CD4-positive, CD25-positive, alpha-beta regulatory T cell (primary cell): ENCODE results near the gene FIBCD1. TPM values are rescaled to one million over a fixed set of nuclear protein-coding genes. Genes with fewer than 3 reads are reported as not detected.

Experiments
- ATAC-seq, 2 donors: fragments of 150-1000 bp; cut with Tn5 transposase; one replicate each; pipeline ENCODE4 v1.10.0; 2021; ENCODE audit warnings: low read depth in 2 of 2, moderate number of reproducible peaks in 2 of 2, moderate library complexity in 1 of 2
- DNase-seq, 3 donors: peaks; one replicate each; pipeline versions ENCODE4 v3.0.0 to v3.0.0-alpha.2; 2012 to 2022; ENCODE audit warnings: mixed read lengths in 1 of 3
- H3K27ac ChIP-seq: one replicate; pipeline ENCODE4 v1.7.0; 2013; ENCODE audit warnings: mild to moderate bottlenecking, low read length; ENCODE audit not compliant: insufficient read depth, poor library complexity, severe bottlenecking
- H3K27me3 ChIP-seq: one replicate; pipeline ENCODE4 v1.7.0; 2013; ENCODE audit warnings: low read length; ENCODE audit not compliant: control insufficient read depth, insufficient read depth
- H3K36me3 ChIP-seq: one replicate; pipeline ENCODE4 v1.7.0; 2013; ENCODE audit warnings: mild to moderate bottlenecking, low read length, moderate library complexity; ENCODE audit not compliant: control insufficient read depth, insufficient read depth
- H3K4me1 ChIP-seq: 2 replicates; pipeline ENCODE4 v1.7.0; 2013; ENCODE audit warnings: mild to moderate bottlenecking, low read length; ENCODE audit not compliant: insufficient read depth, control insufficient read depth, poor library complexity, severe bottlenecking
- H3K4me3 ChIP-seq: one replicate; pipeline ENCODE4 v1.7.0; 2013; ENCODE audit warnings: low read depth, mild to moderate bottlenecking, low read length, moderate library complexity
- H3K9me3 ChIP-seq, 2 experiments: 1 replicate in 1 of 2; 2 replicates in 1 of 2; pipeline ENCODE4 v1.7.0; 2013; ENCODE audit warnings: low read length in 2 of 2, mild to moderate bottlenecking in 1 of 2, moderate library complexity in 1 of 2; ENCODE audit not compliant: control insufficient read depth in 2 of 2
- H3K27ac Mint-ChIP-seq, 3 donors: one replicate each; pipeline ENCODE4 v1.8.0; 2020 to 2022; ENCODE audit warnings: mild to moderate bottlenecking in 3 of 3, mixed read lengths in 3 of 3, moderate library complexity in 2 of 3
- H3K27me3 Mint-ChIP-seq: one replicate; pipeline ENCODE4 v1.8.0; 2022; ENCODE audit warnings: mild to moderate bottlenecking, mixed read lengths
- H3K36me3 Mint-ChIP-seq: one replicate; pipeline ENCODE4 v1.8.0; 2020; ENCODE audit warnings: mixed read lengths
- H3K4me1 Mint-ChIP-seq, 4 donors: one replicate each; pipeline ENCODE4 v1.8.0; 2020 to 2022; ENCODE audit warnings: mixed read lengths in 4 of 4, mild to moderate bottlenecking in 1 of 4
- H3K4me3 Mint-ChIP-seq, 4 donors: one replicate each; pipeline ENCODE4 v1.8.0; 2020 to 2022; ENCODE audit warnings: mild to moderate bottlenecking in 4 of 4, mixed read lengths in 4 of 4, moderate library complexity in 3 of 4
- H3K9me3 Mint-ChIP-seq, 7 donors: one replicate each; pipeline ENCODE4 v1.8.0; 2020 to 2022; ENCODE audit warnings: mixed read lengths in 7 of 7, mild to moderate bottlenecking in 3 of 7, moderate library complexity in 2 of 7
- polyA plus RNA-seq, 4 donors: library from polyadenylated mRNA; unstranded; fragments of 300-500 nt; fragmentation: Illumina TruSeq; gene quantifications; one replicate each; pipeline ENCODE4 v1.2.3, GENCODE V29; 2021
- total RNA-seq: library from RNA; stranded (reverse); gene quantifications from one replicate; pipeline ENCODE4 v1.2.3, GENCODE V29; 2022

FIBCD1 gene
- total and polyA plus RNA-seq, 5 donors from 2014 or later = not detected

DNA sequence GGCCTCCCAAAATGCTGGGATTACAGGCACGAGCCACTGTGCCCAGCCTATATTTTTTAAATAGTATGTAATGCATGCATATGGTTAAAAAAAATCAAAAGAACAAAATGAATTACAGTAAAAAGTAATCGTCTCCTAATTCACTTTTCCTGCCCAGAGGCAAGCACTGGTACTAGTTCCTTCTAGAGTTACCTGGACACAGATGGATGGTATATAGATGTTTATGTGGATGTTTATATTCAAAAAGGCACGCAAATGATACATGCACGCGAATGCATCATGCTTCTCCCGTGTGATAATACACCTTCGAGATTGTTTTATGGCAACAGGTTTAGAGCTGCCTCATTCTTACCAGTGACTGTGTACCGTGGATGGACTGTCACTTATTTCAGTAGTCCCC, 82.6 kb downstream of the FIBCD1 start:
- Mint-ChIP-seq H3K27me3 (no peaks in the 10 kb centered on the region), H3K36me3 (peaks cover 21% of the 10 kb centered on the region), H3K27ac (no peak overlapping the region), H3K9me3 (no peaks in the 10 kb centered on the region), H3K4me1 (no peaks in the 10 kb centered on the region), H3K4me3 (no peak overlapping the region)
- DNase-seq = no peak
- peaks cover 29% of the 10 kb centered on the region for H3K36me3 ChIP-seq
- H3K27me3 ChIP-seq = no peaks in the 10 kb centered on the region
- no peak overlapping the region for H3K27ac ChIP-seq
- H3K9me3 ChIP-seq = no peaks in the 10 kb centered on the region
- H3K4me3 ChIP-seq = no peak overlapping the region
- ATAC-seq = no peak
- H3K4me1 ChIP-seq = no peaks in the 10 kb centered on the region

DNA sequence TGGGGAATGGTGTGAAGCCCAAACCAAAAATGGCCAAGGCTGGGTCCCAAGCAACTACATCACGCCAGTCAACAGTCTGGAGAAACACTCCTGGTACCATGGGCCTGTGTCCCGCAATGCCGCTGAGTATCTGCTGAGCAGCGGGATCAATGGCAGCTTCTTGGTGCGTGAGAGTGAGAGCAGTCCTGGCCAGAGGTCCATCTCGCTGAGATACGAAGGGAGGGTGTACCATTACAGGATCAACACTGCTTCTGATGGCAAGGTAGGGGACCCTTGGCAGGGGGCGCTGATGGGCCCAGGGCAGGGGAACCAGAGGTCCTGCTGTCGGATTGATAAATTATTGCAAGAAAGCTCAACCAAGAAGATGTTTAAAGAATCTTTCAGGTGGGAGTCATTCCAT, 84.2 kb downstream of the FIBCD1 start:
- H3K9me3 Mint-ChIP-seq = no peaks in the 10 kb centered on the region
- H3K9me3 ChIP-seq = no peaks in the 10 kb centered on the region
- no peaks in the 10 kb centered on the region for H3K4me1 ChIP-seq
- H3K36me3 ChIP-seq = peaks cover 27% of the 10 kb centered on the region
- no peak overlapping the region for H3K27ac ChIP-seq
- H3K27me3 ChIP-seq = no peaks in the 10 kb centered on the region
- H3K4me3 ChIP-seq = no peak overlapping the region
- H3K4me1 Mint-ChIP-seq = peaks cover 0 to 4% (median 1%) of the 10 kb centered on the region in 4 donors
- no peak overlapping the region for H3K27ac Mint-ChIP-seq
- DNase-seq = no peak
- no peak for ATAC-seq
- no peaks in the 10 kb centered on the region for H3K27me3 Mint-ChIP-seq
- no peak overlapping the region for H3K4me3 Mint-ChIP-seq
- peaks cover 14% of the 10 kb centered on the region for H3K36me3 Mint-ChIP-seq

DNA sequence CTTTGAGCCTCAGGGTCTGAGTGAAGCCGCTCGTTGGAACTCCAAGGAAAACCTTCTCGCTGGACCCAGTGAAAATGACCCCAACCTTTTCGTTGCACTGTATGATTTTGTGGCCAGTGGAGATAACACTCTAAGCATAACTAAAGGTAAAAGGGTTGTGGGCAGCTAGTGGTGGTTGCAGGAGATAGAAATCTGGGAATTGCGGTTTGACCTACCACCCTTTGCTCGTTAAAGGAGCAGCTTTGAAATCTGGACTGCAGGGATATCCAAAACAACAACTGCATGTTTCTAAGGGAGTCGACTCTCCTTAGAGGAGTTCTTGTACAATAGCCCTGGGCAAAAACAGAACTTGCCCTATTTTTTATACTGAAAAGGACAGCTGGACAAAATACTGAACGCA, 85.0 kb downstream of the FIBCD1 start:
- H3K4me1 Mint-ChIP-seq = peaks cover 0 to 6% (median 1%) of the 10 kb centered on the region in 4 donors
- ATAC-seq (no peak), DNase-seq (no peak)
- Histone ChIP-seq H3K36me3 (peaks cover 23% of the 10 kb centered on the region), H3K27ac (no peak overlapping the region), H3K9me3 (no peaks in the 10 kb centered on the region), H3K27me3 (no peaks in the 10 kb centered on the region), H3K4me3 (no peak overlapping the region), H3K4me1 (no peaks in the 10 kb centered on the region)
- peaks cover 14% of the 10 kb centered on the region for H3K36me3 Mint-ChIP-seq
- no peak overlapping the region for H3K27ac Mint-ChIP-seq
- no peak overlapping the region for H3K4me3 Mint-ChIP-seq
- no peaks in the 10 kb centered on the region for H3K9me3 Mint-ChIP-seq
- H3K27me3 Mint-ChIP-seq = no peaks in the 10 kb centered on the region

DNA sequence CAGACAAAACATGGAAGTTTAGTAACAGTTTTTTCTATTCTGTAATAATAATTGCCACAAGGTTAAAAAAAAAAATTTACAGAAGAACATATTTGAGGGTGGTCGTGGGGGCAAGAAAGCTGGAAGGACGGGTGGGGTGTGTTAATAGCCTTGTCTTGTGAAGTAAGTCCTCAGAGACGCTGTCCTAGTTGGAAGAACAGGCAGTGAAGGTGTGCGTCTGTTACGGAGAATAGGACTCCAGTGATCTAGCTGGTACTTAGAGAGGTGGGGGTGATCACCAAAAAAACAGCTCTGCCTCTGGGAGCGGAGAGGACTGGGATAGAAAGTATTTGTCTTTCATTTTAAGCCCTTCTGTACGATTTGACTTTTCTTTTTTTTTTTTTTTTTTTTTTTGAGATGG, 86.2 kb downstream of the FIBCD1 start:
- ATAC-seq (no peak), DNase-seq (no peak)
- Histone ChIP-seq H3K4me1 (no peaks in the 10 kb centered on the region), H3K9me3 (no peaks in the 10 kb centered on the region), H3K36me3 (peaks cover 19% of the 10 kb centered on the region), H3K27ac (no peak overlapping the region), H3K4me3 (no peak overlapping the region), H3K27me3 (no peaks in the 10 kb centered on the region)
- Mint-ChIP-seq H3K9me3 (no peaks in the 10 kb centered on the region), H3K4me3 (no peak overlapping the region), H3K36me3 (peaks cover 13% of the 10 kb centered on the region), H3K4me1 (peaks cover 0 to 8% (median 1%) of the 10 kb centered on the region in 4 donors), H3K27me3 (no peaks in the 10 kb centered on the region), H3K27ac (no peak overlapping the region)

Other genes starting within 250 kb of the FIBCD1 start
- 47.1 TPM for gene EXOSC2, start 245.5 kb downstream of the FIBCD1 start, total RNA-seq
- 10 to 100 TPM; 24.1 to 30.0 (median 28.5) TPM for gene EXOSC2, start 245.5 kb downstream of the FIBCD1 start, polyA plus RNA-seq
- 33.9 TPM for gene ABL1, start 104.0 kb downstream of the FIBCD1 start, total RNA-seq
- gene ABL1, start 104.0 kb downstream of the FIBCD1 start, polyA plus RNA-seq = 1 to 10 TPM; 5.5 to 9.2 (median 8.3) TPM
- gene QRFP, start 42.4 kb downstream of the FIBCD1 start, total RNA-seq = not detected
- not detected for gene QRFP, start 42.4 kb downstream of the FIBCD1 start, polyA plus RNA-seq
- 0.99 TPM for gene LAMC3, start 69.9 kb upstream of the FIBCD1 start, total RNA-seq
- 1 to 10 TPM in 1 of 4 donors, under 1 TPM in 3; 0.37 to 1.2 (median 0.56) TPM for gene LAMC3, start 69.9 kb upstream of the FIBCD1 start, polyA plus RNA-seq
- gene AIF1L, start 157.3 kb upstream of the FIBCD1 start, total RNA-seq = 0.12 TPM
- gene AIF1L, start 157.3 kb upstream of the FIBCD1 start, polyA plus RNA-seq = not detected
- gene NUP214, start 186.3 kb upstream of the FIBCD1 start, total RNA-seq = 124 TPM
- gene NUP214, start 186.3 kb upstream of the FIBCD1 start, polyA plus RNA-seq = 10 to 100 TPM in 3 of 4 donors, 1 to 10 TPM in 1; 9.8 to 19.1 (median 14.7) TPM